Heart right ventricle (tissue), 16 donors: ENCODE results near the gene WWTR1. TPM values are rescaled to one million over a fixed set of nuclear protein-coding genes. Genes with fewer than 3 reads are reported as not detected.

Experiments used
- ATAC-seq, 8 donors: fragments of 200-7000 bp; cut with Tn5 transposase; one replicate each; pipeline ENCODE4 v1.9.1; 2020; ENCODE audit warnings: mild to moderate bottlenecking in 8 of 8, moderate library complexity in 8 of 8, moderate number of reproducible peaks in 1 of 8
- DNase-seq, 2 donors: peaks; one replicate each; pipeline ENCODE4 v3.0.0-alpha.2; 2020
- H3K27ac ChIP-seq, 10 donors: fragments of 200-600 bp; sonication (generic) in 2 of 10; one replicate each; pipeline versions ENCODE4 v1.5.0 to v1.8.0; 2020 to 2022; ENCODE audit warnings: mild to moderate bottlenecking in 3 of 10
- H3K27me3 ChIP-seq, 7 donors: fragments of 200-600 bp; one replicate each; pipeline ENCODE4 v1.8.0; 2021 to 2022; ENCODE audit warnings: mild to moderate bottlenecking in 2 of 7
- H3K36me3 ChIP-seq, 9 donors: fragments of 200-600 bp; sonication (generic) in 1 of 9; one replicate each; pipeline versions ENCODE4 v1.5.0 to v1.8.0; 2020 to 2022; ENCODE audit warnings: mild to moderate bottlenecking in 2 of 9
- H3K4me1 ChIP-seq, 9 donors: fragments of 200-600 bp; sonication (generic) in 1 of 9; one replicate each; pipeline versions ENCODE4 v1.5.0 to v1.8.0; 2020 to 2022; ENCODE audit warnings: mild to moderate bottlenecking in 4 of 9
- H3K4me3 ChIP-seq, 10 donors: fragments of 200-600 bp; sonication (generic) in 2 of 10; one replicate each; pipeline versions ENCODE4 v1.5.0 to v1.8.0; 2020 to 2022; ENCODE audit warnings: mild to moderate bottlenecking in 7 of 10, moderate library complexity in 2 of 10
- H3K9me3 ChIP-seq, 11 donors: fragments of 200-600 bp in 10 of 11; sonication (generic) in 2 of 11; one replicate each; pipeline versions ENCODE4 v1.5.0 to v1.8.0; 2013 to 2022; ENCODE audit warnings: mild to moderate bottlenecking in 2 of 11, control low read depth in 1 of 11, moderate library complexity in 1 of 11
- WGBS, 2 donors: extraction: QIAGEN DNeasy Blood & Tissue Kit; methylation state at CpG; one replicate each; pipeline ENCODE4 v1.1.7; 2013; ENCODE audit warnings: inconsistent platforms in 1 of 2; 5-methylcytosine and 5-hydroxymethylcytosine counted together
- intact Hi-C, 10 donors: fragments of 100-400 bp; cut with DNase I; formaldehyde crosslinking; loops; one replicate each; pipeline versions ENCODE4 v1.11.1 to v1.14.2; 2022
- polyA plus RNA-seq, 2 donors: library from polyadenylated mRNA; stranded (reverse); fragments of 200-250 nt; gene quantifications; one replicate each; pipeline ENCODE4 v1.2.3, GENCODE V29; 2013
- total RNA-seq, 10 donors: library from RNA; stranded (reverse); fragmentation: NEBNext Ultra II Directional in 3 of 10; extraction: Animal tissue kit (Norgen Biotek cat#: 25700) in 3 of 10; gene quantifications; one replicate each; pipeline versions ENCODE4 v1.2.1 to v1.2.4, GENCODE V29; 2021 to 2023
- TF ChIP-seq, protein P1 (sequence below), 9 donors: fragments of 200-600 bp; sonication (generic) in 2 of 9; IDR thresholded peaks; one replicate each; pipeline versions ENCODE4 v1.5.0 to v1.8.0; 2021 to 2022; ENCODE audit warnings: antibody characterized with exemption in 9 of 9, mild to moderate bottlenecking in 5 of 9, moderate library complexity in 1 of 9
- donor health status: Arrhythmogenic right ventricular cardiomyopathy.
- donor health status: ischemic (EF 13 %, LVEDD 7.1; RV severe dilation, severe dysfunction).
- donor health status: healthy with polysubstance abuse.
- donor health status: DM: no; HTN: yes; CAD: no.
- donor health status: DM: no; HTN: no; CAD: no.
- donor health status: ischemic (EF 25% LVEDD 6.9; RV normal size, moderate dysfunction).
- donor health status: ischemic (EF 25% LVEDD 5.7; RV mildly dilated, moderate dysfunction).
- donor health status: healthy.
- donor health status: DM: yes; HTN: yes; CAD: no.
- donor health status: Ischemic cardiomyopathy.
- donor health status: ischemic (EF 35%, LVEDD 5.7; RV mildly dilated, moderate dysfunction).
- donor health status: nonischemic (EF 11% LVEDD 7.7; RV severe dilation, severe dysfunction).
- donor health status: DM: yes; HTN: yes; CAD: no.
- donor health status: PGD.
- donor health status: ischemic (EF 29% LVEDD 5.4; RV normal size, mild dysfunction).
- donor health status: nonischemic (EF 23%, LVEDD 6.1; RV moderate dilation, normal function).

The WWTR1 gene
- total and polyA plus RNA-seq, 12 donors, result 19.5 to 78.6 (median 40.3) TPM

- WGBS, 2 donors, result 27 to 45% methylated on average over 3 of the region's 3 CpGs
- TF ChIP-seq, protein P1, sequence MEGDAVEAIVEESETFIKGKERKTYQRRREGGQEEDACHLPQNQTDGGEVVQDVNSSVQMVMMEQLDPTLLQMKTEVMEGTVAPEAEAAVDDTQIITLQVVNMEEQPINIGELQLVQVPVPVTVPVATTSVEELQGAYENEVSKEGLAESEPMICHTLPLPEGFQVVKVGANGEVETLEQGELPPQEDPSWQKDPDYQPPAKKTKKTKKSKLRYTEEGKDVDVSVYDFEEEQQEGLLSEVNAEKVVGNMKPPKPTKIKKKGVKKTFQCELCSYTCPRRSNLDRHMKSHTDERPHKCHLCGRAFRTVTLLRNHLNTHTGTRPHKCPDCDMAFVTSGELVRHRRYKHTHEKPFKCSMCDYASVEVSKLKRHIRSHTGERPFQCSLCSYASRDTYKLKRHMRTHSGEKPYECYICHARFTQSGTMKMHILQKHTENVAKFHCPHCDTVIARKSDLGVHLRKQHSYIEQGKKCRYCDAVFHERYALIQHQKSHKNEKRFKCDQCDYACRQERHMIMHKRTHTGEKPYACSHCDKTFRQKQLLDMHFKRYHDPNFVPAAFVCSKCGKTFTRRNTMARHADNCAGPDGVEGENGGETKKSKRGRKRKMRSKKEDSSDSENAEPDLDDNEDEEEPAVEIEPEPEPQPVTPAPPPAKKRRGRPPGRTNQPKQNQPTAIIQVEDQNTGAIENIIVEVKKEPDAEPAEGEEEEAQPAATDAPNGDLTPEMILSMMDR (IDR thresholded peaks at IDR 0.05), result no peak
- Histone ChIP-seq H3K4me3 (peak overlapping the region in 4 of 10 donors; percentile 0 to 20 (median 6)), H3K27ac (peak overlapping the region in 7 of 10 donors; percentile 9 to 63 (median 27)), H3K27me3 (peaks cover 0 to 14% (median 0%) of the 10 kb centered on the region in 7 donors), H3K36me3 (peaks cover 0 to 72% (median 18%) of the 10 kb centered on the region in 9 donors), H3K9me3 (no peaks in the 10 kb centered on the region), H3K4me1 (peaks cover 13 to 87% (median 55%) of the 10 kb centered on the region in 9 donors)
- intact Hi-C loops, result no loop called here
- DNase-seq, result peak in 1 of 2 donors; percentile 24
- peak; percentile 42 to 71 (median 55) for ATAC-seq
Measured at GRCh38 chr3:149648525-149648924, 9.3 kb downstream of the WWTR1 start.

GRCh38 chr3:149647812-149648211 lies 10.0 kb downstream of the WWTR1 start:
- TF ChIP-seq, protein P1 (IDR thresholded peaks at IDR 0.05), result no peak
- peaks cover 13 to 87% (median 54%) of the 10 kb centered on the region in 9 donors for H3K4me1 ChIP-seq

DNA sequence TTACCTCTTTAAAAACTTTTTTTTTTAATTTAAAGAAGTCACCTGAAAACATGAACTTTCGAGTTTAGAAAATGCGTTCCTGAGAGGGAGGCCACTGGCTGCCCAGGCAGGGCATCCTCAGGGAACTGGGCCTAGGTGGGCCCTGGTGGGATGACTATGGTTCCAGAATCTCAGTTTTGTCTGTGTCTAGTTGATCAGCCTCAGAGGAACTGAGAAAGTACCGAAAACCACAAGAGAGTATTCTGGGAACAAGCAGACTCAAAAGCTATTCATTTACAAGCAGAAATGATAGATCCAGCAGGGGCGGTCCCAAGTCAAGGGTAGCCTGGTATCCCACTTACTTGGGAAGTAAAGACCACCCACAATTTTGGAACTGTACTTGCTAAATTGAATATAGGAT lies 10.5 kb downstream of the WWTR1 start:
- H3K4me1 ChIP-seq, result peaks cover 13 to 86% (median 52%) of the 10 kb centered on the region in 9 donors
- WGBS, 2 donors, result 91 to 93% methylated on average over 4 of the region's 4 CpGs
- ATAC-seq (no peak), DNase-seq (no peak)
- peak overlapping the region in 1 of 10 donors; percentile 63 for H3K27ac ChIP-seq
- H3K27me3 ChIP-seq, result peaks cover 0 to 14% (median 0%) of the 10 kb centered on the region in 7 donors
- H3K9me3 ChIP-seq, result no peaks in the 10 kb centered on the region
- TF ChIP-seq, protein P1 (IDR thresholded peaks at IDR 0.05), result no peak
- intact Hi-C loops, result no loop called here
- H3K4me3 ChIP-seq, result no peak overlapping the region
- H3K36me3 ChIP-seq, result peaks cover 0 to 62% (median 13%) of the 10 kb centered on the region in 9 donors

More at GRCh38 chr3:149647812-149648211, 10.0 kb downstream of the WWTR1 start:
- H3K9me3 ChIP-seq, result no peaks in the 10 kb centered on the region
- H3K4me3 ChIP-seq, result peak overlapping the region in 2 of 10 donors; percentile 0 to 20
- no peak for ATAC-seq
- H3K36me3 ChIP-seq, result peaks cover 0 to 66% (median 13%) of the 10 kb centered on the region in 9 donors
- 95 to 100% methylated on average over 1 of the region's 1 CpG for WGBS, 2 donors
- peaks cover 0 to 14% (median 0%) of the 10 kb centered on the region in 7 donors for H3K27me3 ChIP-seq
- intact Hi-C loops, result no loop called here
- H3K27ac ChIP-seq, result peak overlapping the region in 1 of 10 donors; percentile 63
- DNase-seq, result no peak

- Histone ChIP-seq H3K27me3 (peaks cover 0 to 22% (median 0%) of the 10 kb centered on the region in 7 donors), H3K36me3 (peaks cover 0 to 61% (median 13%) of the 10 kb centered on the region in 9 donors), H3K4me1 (peaks cover 13 to 91% (median 54%) of the 10 kb centered on the region in 9 donors), H3K9me3 (no peaks in the 10 kb centered on the region), H3K4me3 (no peak overlapping the region), H3K27ac (no peak overlapping the region)
- 93% methylated on average over 4 of the region's 4 CpGs for WGBS, 2 donors
- intact Hi-C loops, result no loop called here
- no peak for DNase-seq
- TF ChIP-seq, protein P1 (IDR thresholded peaks at IDR 0.05), result no peak
- peak in 1 of 8 donors; percentile 56 for ATAC-seq
Measured at GRCh38 chr3:149646181-149646766, 11.6 kb downstream of the WWTR1 start.
